Pulmonary artery endothelial cell (primary cell): ENCODE results near the gene PTPRE. TPM values are rescaled to one million over a fixed set of nuclear protein-coding genes. Genes with fewer than 3 reads are reported as not detected.

Source experiments
- DNase-seq: peaks from one replicate; pipeline ENCODE4 v3.0.0-alpha.2; 2011; ENCODE audit warnings: low read depth, low spot score
- total RNA-seq: library from RNA; depleted of rRNA; stranded (reverse); fragments of >200 nt; gene quantifications from 2 replicates; pipeline ENCODE4 v1.2.3, GENCODE V29; 2014

The PTPRE gene
- total RNA-seq, 1 donor from 2014 or later = 43.3 TPM

DNA sequence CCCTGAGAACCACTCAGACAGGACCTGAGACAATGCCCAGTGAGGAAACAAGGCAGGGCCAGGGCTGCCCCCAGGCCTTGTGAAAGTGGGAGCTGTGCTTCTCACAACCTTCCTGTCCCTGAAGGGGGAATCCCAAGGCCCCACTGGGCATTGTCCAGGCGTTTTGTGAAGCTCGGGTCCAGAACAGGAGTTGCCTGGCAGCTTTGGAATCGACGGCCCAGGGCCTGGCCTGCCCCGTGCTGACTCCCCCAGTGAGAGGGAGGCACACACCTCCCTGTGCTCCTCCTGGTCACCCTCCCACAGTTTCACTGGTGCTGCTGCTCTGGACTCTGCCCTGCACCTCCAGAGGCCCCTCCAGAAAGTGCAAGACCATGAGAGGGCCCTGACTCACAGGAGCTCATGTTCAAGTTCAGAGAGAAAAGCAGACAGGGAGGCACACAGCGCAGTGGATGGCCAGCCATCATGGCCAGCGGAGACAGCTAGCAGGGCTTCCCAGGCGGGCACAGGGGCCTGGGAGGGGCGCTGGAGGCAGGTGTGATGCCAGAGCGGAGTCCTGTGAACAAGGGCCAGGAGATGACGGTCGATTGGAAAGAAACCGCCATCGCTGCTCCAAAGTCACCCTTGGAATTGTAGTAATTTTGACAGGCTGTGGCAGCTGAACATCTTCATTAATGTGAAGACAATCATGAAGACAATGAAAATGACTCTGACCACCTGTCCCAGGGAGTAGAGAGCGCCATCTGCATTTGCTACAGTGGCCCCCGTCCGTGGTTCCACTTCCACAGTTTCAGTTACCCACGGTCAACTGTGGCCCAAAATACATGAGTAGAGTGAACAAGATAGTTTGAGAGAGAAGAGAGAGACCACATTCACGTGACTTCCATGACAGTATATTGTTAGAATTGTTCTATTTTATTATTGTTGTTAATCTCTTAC lies 115.6 kb downstream of the PTPRE start:
- no peak for DNase-seq

DNA sequence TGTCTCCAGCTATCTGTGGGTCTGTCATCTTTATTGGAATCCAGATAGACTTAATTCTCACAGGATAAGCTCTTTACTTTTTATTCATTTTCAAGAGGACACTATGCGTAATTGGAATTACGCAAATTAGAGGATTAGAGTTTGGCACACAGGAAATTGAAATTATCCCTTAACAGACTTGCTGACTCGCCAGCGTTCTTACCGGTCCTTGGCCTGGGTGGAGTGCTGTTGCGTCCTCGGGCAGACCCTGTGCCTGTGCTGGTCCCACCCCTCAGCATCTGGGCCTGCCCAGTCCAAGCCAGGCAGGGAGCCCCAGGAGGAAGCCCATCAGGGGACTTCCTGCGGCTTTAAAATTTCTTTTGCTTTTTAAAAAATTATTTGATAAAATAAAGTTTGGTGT lies 117.5 kb downstream of the PTPRE start:
- DNase-seq = no peak

- DNase-seq = no peak
These were observed 118.5 kb downstream of the PTPRE start for GRCh38 chr10:128025437-128025836.

GRCh38 chr10:128025951-128026350 lies 119.0 kb downstream of the PTPRE start:
- no peak for DNase-seq

- no peak for DNase-seq
These were observed 119.9 kb downstream of the PTPRE start for GRCh38 chr10:128026615-128027300.

- DNase-seq = no peak
These were observed 120.4 kb downstream of the PTPRE start for GRCh38 chr10:128027306-128027705.

GRCh38 chr10:128027822-128028507 lies 121.1 kb downstream of the PTPRE start:
- DNase-seq = no peak

DNA sequence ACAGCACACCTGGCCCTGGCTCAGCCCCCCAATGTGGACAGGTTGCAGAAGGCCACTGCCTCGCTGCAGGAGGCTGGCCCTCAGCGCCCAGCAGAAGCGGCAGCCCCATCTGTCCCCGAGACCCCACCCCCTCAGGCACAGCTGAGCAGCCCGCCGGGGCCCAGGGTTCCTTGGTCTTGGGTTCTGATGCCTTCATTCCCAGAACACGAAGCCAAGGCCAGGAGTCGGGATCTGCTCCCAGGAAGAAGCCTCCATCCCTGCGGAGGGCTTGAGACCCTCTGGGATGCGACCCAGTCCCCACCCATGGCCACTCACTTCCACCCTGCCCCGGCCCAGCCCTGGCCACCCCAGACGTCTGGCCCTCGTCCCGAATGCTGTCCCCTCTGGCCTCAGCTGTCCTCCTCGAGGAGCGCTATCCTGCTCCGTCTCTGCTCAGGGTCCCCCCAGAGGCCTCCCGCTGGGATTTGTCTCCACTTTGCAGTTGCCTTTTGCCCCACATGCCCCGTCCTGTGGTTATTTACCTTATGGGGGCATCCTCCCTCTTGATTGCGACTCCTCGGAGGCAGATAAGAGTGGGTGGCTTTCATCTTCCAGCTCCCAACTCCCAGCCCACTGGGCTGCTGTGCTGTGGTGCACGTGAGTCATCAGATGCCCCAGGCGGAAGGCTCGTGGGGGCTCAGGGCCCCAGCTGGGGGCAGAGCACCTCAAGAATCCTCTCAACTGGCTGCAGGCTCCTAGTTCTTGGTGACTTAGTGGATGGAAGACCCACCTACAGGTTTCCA lies 121.8 kb downstream of the PTPRE start:
- no peak for DNase-seq

DNA sequence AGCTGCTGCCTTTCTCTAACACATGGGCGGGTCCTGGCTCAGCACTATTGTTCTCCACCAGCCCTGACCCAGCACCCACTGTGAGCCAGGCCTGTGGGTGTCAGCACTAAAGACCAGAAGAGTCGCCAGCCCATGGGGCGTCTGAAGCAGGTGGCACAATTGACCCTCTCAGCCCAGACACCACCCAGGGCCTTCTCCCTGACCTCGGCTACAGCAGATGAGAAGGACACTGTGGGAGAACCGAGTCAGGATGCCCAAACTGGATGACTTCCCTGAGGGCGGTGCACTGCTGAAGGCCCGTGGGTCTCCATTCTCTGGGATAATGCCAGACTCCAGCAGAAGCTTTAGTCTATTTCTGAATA lies 122.4 kb downstream of the PTPRE start:
- no peak for DNase-seq

- no peak for DNase-seq
These were observed 122.9 kb downstream of the PTPRE start for GRCh38 chr10:128029731-128030369.

DNA sequence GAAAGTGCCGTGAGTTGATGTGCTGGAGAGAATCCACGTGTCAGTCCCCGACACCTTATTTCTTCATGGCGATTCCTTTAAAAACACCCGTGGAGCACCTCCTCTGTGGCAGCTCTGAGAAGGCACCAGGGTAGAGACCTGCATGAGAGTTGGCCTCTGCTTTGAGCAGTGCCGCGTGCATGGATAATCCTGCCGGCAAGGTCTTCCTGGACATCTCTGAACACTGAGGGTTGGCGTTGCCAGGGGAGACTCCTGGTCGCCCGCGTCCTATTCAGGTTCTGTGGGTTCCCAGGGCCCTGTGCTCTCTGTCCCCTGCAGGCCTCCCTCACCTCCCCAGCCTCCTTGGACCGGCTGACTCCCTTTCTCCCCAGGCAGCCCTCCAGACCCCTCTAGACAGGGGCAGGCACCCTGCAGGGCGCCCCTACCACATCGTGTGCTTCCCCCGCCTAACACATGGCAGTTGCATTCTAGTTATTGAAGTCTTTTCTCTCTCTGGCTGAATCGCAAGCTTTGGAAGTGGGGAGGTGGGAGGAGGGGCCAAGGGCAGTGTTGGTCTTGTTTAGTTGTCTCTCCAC lies 123.7 kb downstream of the PTPRE start:
- no peak for DNase-seq

GRCh38 chr10:128031216-128031615 lies 124.3 kb downstream of the PTPRE start:
- no peak for DNase-seq

- no peak for DNase-seq
These were observed 125.6 kb downstream of the PTPRE start for GRCh38 chr10:128032466-128032865.

GRCh38 chr10:128035557-128035973 lies 128.7 kb downstream of the PTPRE start:
- no peak for DNase-seq

- no peak for DNase-seq
These were observed 129.2 kb downstream of the PTPRE start for GRCh38 chr10:128036011-128036615.

DNA sequence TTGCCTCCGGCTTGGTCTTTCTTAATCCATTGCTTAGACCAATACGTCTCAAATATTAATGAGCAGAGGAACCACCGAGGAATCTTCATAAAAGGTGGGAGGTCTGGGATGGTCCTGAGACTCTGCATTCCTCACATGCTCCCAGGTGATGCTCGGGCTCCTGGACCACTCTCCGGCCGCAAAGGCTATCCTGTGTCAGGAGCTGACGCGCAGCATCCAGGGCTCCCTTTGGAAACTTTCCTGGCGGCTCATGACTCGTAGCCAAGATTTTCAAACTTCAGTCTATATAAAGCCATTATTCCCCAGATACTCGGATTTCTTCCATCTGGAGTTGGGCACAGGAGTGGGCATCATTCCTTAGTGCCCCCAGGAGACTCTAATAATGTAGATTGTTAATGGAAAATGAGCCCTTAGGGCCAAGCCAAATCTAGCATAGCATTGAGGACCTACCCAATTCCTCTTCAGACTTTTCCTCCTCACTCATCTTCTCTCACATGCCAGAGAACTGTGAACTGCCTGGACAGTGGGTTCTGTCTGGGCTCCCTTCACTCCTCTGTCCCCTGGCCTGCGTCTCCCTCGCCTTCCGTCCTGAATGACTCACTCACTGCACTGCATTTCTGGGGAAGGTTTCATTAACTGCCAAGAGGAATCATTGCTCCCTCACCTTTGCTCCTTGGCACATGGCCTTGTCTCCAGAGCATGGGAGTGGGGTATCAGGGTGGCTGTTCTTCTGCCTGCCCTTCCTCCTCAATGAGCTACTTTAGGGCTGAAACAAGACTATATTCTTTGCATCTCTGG lies 130.0 kb downstream of the PTPRE start:
- DNase-seq = peak; percentile 49

- DNase-seq = no peak
These were observed 133.2 kb downstream of the PTPRE start for GRCh38 chr10:128040096-128040495.

DNA sequence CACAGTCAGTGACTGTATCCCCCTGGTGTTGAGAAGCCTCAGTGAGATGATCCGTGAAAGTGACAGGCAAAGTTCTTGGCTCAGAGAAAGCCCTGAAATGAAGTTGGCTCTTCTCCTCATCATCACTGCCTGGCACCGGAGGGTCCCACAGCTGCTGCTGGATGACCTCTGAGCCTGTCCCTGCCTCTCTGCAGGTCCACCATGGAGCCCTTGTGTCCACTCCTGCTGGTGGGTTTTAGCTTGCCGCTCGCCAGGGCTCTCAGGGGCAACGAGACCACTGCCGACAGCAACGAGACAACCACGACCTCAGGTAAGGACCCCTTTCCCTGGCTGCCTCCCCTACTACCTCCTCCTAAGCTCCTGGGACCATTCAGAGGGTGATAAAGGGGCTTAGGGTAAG lies 133.8 kb downstream of the PTPRE start:
- no peak for DNase-seq

DNA sequence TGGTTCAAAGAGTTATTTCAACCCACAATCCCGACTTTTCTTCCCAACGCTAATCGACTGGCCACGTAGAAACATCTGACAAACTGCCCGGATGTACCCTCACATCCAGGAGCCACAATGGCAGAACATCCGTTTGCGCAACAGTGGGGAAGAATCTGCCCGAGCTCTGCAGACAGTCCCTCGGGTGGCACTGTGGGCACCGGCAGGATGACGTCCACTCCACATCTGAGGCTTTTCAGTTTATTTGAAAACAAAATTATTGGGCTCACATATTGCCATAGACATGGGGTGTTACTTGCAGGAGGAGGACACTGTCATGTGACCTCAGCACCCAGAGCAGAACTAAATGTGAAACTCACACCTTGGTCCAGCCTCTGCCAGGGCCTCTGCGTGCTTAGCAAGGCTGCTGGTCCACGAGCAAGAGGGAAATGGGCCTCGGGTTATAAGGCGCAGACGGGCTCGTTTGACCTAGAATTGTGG lies 135.3 kb downstream of the PTPRE start:
- no peak for DNase-seq
